A549 treated with RU486 at 1 μM for 4 hours (cell line): ENCODE results near the gene SLC46A3. TPM values are rescaled to one million over a fixed set of nuclear protein-coding genes. Genes with fewer than 3 reads are reported as not detected.

Experiments used
- total RNA-seq: library from RNA; stranded (reverse); fragments of 200-300 nt; extraction: Qiagen RNA extraction; gene quantifications from 5 replicates; pipeline ENCODE4 v1.2.3, GENCODE V29; 2022; ENCODE audit warnings: low read depth

SLC46A3 gene, protein sequence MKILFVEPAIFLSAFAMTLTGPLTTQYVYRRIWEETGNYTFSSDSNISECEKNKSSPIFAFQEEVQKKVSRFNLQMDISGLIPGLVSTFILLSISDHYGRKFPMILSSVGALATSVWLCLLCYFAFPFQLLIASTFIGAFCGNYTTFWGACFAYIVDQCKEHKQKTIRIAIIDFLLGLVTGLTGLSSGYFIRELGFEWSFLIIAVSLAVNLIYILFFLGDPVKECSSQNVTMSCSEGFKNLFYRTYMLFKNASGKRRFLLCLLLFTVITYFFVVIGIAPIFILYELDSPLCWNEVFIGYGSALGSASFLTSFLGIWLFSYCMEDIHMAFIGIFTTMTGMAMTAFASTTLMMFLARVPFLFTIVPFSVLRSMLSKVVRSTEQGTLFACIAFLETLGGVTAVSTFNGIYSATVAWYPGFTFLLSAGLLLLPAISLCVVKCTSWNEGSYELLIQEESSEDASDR
- 0.72 to 2.0 TPM (median 1.7 TPM) in 5 replicates for total RNA-seq

DNA sequence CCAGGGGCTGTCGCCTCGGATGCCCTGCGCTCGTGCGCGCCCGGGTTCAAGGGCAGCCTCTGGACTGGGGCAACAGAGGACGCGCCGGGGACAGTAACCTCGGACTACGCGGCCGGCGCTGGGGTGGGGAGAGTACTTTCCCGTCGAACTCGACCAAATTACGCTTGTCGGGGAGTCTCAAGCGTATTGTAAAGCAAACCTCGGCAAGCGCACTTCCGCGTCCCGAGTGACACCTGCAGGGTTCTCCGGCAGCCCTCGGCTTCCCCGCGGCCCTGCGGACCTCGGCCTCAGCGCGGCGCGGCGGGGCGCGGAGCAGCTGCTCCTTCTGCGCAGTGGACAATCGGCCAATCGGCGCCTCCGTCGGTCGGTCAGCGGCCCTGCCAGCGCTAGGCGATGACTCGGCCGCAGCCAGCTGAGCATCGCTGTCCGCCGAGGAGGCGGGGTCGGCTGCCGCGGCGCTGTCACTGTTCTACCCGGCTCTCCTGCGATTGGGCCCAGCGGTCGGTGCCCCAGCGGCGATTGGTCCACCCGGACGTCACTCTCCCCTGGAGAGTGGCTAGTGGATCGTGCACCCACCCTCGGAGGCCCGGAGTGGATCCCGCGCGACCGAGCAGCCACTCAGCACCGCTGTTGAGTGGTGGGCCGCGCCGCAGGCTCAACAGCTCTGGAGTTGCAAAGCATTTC lies at the start of gene SLC46A3:
SLC46A3 (minus strand) TSS at position 428 of the 684 bp plus-strand sequence. CDS start 972 bp downstream, outside the sequence.

DNA sequence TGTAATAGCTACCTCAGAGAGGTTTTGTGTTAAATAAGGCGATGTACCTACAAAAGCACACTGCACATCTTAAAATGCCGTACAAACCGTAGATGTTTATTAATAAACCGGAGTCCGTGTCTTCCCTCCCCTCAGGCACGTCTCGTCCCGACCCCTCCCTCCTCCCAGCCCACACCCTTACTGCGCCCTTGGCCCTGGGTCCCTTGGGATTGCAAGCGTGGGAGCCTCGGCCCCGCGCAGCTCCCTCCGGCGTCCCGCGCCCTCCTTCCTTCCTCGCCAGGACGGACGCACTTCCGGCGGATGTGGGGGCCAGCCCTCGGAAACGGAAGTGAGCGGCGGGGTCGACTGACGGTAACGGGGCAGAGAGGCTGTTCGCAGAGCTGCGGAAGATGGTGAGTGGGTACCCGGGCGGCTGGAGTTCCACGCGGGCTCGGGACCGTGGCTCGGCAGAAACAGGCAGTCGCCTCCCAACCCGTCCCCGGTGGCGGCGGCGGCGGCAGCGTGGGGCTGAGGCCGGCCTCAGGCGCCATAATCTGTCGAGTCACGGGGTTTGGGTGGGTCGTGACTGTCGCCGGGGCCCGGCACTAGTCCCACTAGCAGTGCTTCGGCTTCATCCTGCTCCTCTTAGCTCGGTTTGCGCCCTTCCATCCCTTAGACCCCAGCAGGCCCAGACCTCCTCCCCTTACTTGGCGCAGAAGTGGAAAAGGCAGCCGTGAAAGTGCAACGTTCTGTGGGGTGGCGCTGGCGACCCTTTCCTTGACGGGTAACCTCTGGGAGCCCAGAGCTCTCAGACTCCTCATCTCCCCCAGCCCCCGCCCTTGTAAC lies 59.8 kb downstream of the SLC46A3 start, which contains the start of gene POMP:
POMP (plus strand) TSS at position 335 of the 825 bp plus-strand sequence; CDS start at position 390, 55 bp downstream.

Other genes with a start within 250 kb of the SLC46A3 start
- gene FLT1, start 223.8 kb downstream of the SLC46A3 start, total RNA-seq, result 0.02 to 0.06 TPM in 2 of 5 replicates, not detected in the others
- 69.6 to 128 TPM (median 111 TPM) in 5 replicates for gene POMP, start 59.8 kb downstream of the SLC46A3 start, total RNA-seq
- gene MTUS2, start 101.4 kb upstream of the SLC46A3 start, total RNA-seq, result 0.01 to 0.02 TPM in 2 of 5 replicates, not detected in the others